Osteocyte (in vitro differentiated cells): ENCODE data around the gene TFEB. TPM values are rescaled to one million over a fixed set of nuclear protein-coding genes. Genes with fewer than 3 reads are reported as not detected.

Experiments used
- DNase-seq: peaks from one replicate; pipeline ENCODE4 v3.0.0; 2021; ENCODE audit warnings: mixed read lengths; ENCODE audit not compliant: unreplicated experiment; ENCODE audit errors: extremely low spot score
- H3K27ac Mint-ChIP-seq: one replicate; pipeline ENCODE4 v1.8.0; 2021; ENCODE audit warnings: mild to moderate bottlenecking, mixed read lengths; ENCODE audit not compliant: unreplicated experiment
- H3K27me3 Mint-ChIP-seq: one replicate; pipeline ENCODE4 v1.8.0; 2021; ENCODE audit warnings: mixed read lengths; ENCODE audit not compliant: unreplicated experiment
- H3K36me3 Mint-ChIP-seq: one replicate; pipeline ENCODE4 v1.8.0; 2021; ENCODE audit warnings: mixed read lengths; ENCODE audit not compliant: unreplicated experiment
- H3K4me1 Mint-ChIP-seq: one replicate; pipeline ENCODE4 v1.8.0; 2021; ENCODE audit warnings: mixed read lengths; ENCODE audit not compliant: unreplicated experiment
- H3K4me3 Mint-ChIP-seq: one replicate; pipeline ENCODE4 v1.8.0; 2021; ENCODE audit warnings: mild to moderate bottlenecking, moderate library complexity, mixed read lengths; ENCODE audit not compliant: unreplicated experiment
- H3K9me3 Mint-ChIP-seq: one replicate; pipeline ENCODE4 v1.8.0; 2021; ENCODE audit warnings: mixed read lengths; ENCODE audit not compliant: unreplicated experiment
- total RNA-seq: library from RNA; stranded (reverse); gene quantifications from 2 replicates; pipeline ENCODE4 v1.2.1, GENCODE V29; 2021
- TF ChIP-seq, protein P1 (sequence below): fragments of 200-600 bp; sonication (generic); IDR thresholded peaks from 2 replicates; pipeline ENCODE4 v1.5.0; 2021; ENCODE audit warnings: antibody characterized with exemption, mild to moderate bottlenecking, moderate library complexity

TFEB gene
- total RNA-seq, 1 donor from 2014 or later: 11.1 TPM

DNA sequence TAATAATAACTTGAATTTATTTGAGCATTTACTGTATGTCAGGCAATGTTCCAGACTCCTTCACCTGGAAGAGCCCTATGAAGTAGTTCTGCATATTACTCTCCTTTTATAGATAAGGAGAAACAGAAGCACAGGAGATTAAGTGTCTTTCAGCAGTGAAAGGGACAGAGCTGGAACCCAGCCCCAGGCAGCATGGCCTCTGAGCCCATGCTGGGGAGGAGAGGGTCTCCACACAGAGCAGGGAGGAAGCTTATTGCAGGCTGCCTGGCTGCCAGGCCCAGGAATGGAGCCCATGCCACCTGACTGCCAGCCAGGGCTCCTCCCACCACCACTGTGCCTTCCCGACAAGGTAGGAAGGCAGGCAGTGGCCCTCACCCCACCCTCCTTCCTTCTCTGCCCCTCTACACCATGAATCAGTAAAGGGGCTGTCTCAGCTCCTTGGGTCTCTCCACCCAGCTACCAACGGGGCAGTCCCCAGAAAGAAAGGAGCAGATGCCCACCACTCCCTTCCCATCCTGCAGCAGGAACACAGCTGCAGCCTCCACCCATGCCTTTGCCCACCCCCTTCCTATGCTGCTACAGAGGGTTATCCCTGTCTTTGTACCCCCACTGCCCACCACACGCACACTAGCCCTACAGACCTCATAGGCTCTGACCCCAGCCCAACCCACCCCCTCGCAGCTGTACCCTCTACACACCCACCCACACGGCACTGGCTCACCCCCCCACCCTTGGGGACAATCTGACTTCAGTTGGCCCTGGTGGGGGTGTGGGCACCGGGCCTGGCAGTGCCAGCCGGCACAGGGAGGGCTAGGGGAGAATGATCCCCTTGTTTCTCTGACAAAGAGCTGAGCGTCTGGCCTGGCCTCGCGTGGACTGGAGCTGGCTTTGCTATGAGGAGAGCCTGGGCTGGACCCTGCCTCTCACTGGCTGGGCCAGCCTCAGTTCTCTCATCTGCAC lies 41.8 kb downstream of the TFEB start:
- no peaks in the 10 kb centered on the region for H3K27me3 Mint-ChIP-seq
- H3K36me3 Mint-ChIP-seq: peaks cover 3% of the 10 kb centered on the region
- H3K4me1 Mint-ChIP-seq: peaks cover 35% of the 10 kb centered on the region
- H3K9me3 Mint-ChIP-seq: no peaks in the 10 kb centered on the region
- TF ChIP-seq, protein P1, sequence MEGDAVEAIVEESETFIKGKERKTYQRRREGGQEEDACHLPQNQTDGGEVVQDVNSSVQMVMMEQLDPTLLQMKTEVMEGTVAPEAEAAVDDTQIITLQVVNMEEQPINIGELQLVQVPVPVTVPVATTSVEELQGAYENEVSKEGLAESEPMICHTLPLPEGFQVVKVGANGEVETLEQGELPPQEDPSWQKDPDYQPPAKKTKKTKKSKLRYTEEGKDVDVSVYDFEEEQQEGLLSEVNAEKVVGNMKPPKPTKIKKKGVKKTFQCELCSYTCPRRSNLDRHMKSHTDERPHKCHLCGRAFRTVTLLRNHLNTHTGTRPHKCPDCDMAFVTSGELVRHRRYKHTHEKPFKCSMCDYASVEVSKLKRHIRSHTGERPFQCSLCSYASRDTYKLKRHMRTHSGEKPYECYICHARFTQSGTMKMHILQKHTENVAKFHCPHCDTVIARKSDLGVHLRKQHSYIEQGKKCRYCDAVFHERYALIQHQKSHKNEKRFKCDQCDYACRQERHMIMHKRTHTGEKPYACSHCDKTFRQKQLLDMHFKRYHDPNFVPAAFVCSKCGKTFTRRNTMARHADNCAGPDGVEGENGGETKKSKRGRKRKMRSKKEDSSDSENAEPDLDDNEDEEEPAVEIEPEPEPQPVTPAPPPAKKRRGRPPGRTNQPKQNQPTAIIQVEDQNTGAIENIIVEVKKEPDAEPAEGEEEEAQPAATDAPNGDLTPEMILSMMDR: no peak
- H3K27ac Mint-ChIP-seq: no peak overlapping the region
- H3K4me3 Mint-ChIP-seq: no peak overlapping the region
- no peak for DNase-seq

DNA sequence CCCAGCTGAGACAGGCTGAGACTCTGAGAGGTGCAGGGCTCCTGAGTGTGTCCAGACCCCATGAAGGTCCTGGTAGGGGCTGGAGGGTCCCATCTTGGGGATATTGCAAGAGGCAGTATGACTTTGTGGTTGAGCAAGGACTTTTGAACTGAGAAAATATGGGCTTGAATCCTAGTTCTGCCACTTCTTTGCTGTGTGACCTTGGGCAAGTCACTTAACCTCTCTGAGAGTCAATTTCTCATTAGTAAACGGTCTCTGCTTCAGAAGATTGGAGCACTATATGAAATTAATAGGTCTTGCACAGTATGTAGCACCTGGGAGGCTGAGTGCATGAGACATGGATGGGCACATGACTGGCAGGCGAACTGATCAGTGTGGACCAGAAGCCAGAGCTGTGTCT lies 42.7 kb downstream of the TFEB start:
- TF ChIP-seq, protein P1: no peak
- peaks cover 3% of the 10 kb centered on the region for H3K36me3 Mint-ChIP-seq
- no peak for DNase-seq
- H3K9me3 Mint-ChIP-seq: no peaks in the 10 kb centered on the region
- H3K4me1 Mint-ChIP-seq: peaks cover 30% of the 10 kb centered on the region
- no peaks in the 10 kb centered on the region for H3K27me3 Mint-ChIP-seq
- no peak overlapping the region for H3K27ac Mint-ChIP-seq
- H3K4me3 Mint-ChIP-seq: no peak overlapping the region

DNA sequence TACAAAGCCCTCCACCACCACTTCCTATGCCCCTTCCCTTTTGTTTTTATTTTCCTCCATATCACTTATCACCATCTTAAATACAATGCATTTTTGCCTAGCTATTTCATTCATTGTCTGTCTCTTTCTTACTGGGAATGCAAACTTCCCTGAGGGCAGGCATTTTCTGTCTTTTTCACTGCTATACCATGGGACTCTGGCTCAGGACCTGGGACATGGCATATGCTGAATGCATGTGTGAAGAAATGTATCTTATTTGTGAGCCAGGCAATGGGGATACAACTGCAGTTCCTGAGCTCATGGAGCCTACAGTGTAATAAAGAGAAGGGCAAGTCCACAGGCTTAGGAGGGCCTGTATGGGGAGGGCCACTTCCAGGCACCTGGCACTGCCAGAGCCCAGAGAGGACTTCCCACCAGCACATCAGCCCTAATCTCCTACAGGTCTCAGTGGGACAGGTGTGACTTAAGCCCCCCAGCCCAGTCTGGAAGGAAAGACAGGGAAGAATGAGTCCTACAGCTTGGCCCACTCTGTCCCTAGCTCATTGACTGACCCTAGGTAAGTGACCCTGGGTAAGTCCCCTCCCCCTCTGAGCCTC lies 43.2 kb downstream of the TFEB start:
- peaks cover 26% of the 10 kb centered on the region for H3K4me1 Mint-ChIP-seq
- TF ChIP-seq, protein P1: no peak
- no peak for DNase-seq
- H3K4me3 Mint-ChIP-seq: no peak overlapping the region
- no peaks in the 10 kb centered on the region for H3K9me3 Mint-ChIP-seq
- H3K27me3 Mint-ChIP-seq: no peaks in the 10 kb centered on the region
- H3K27ac Mint-ChIP-seq: no peak overlapping the region
- peaks cover 3% of the 10 kb centered on the region for H3K36me3 Mint-ChIP-seq

DNA sequence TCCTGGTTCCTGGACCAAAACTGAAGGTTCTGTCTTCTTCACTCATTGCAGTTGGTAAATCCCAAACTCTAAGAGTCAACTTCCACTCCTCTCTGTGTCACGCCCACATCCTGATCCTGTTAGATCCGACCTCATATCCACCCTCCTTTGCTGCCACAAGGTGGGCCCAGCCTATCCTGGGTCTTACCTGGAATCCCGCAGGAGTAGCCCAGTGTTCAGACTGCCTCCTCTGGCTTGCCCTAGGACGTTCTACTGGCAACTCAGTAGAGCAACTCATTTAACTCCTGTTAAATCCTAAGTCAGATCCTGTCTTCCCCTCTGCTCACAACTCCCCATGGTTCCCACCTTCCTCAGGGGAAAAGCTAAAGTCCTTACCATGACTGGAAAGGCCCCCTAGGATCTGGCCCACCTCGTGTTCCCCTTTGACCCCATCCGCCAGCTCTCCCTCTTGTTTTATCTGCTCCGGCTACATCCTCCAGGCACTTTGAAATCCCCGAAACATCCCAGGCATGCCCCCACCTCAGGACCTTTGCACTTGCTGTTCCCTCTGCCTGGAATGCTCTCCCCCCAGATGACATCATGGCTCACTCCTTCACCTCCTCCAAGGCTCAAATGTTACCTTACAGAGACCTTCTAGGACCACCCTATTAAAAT lies 43.9 kb downstream of the TFEB start:
- TF ChIP-seq, protein P1: no peak
- Mint-ChIP-seq H3K36me3 (peaks cover 3% of the 10 kb centered on the region), H3K9me3 (no peaks in the 10 kb centered on the region), H3K4me1 (peaks cover 20% of the 10 kb centered on the region), H3K27me3 (no peaks in the 10 kb centered on the region), H3K27ac (no peak overlapping the region), H3K4me3 (no peak overlapping the region)
- no peak for DNase-seq
